Muscle layer of duodenum (tissue), 2 donors: Measurements from ENCODE around the gene GNG14.
A peak's percentile ranks its signal among the peaks of the same experiment; 100 is the strongest.

Experiments used
- H3K27ac ChIP-seq: one replicate; pipeline ENCODE4 v1.7.0; 2013; ENCODE audit warnings: mild to moderate bottlenecking, low read length
- H3K27me3 ChIP-seq: one replicate; pipeline ENCODE4 v1.7.0; 2013; ENCODE audit warnings: low read depth, mild to moderate bottlenecking, control low read depth, low read length
- H3K36me3 ChIP-seq, 2 donors: one replicate each; pipeline ENCODE4 v1.7.0; 2013; ENCODE audit warnings: low read length in 2 of 2, control low read depth in 1 of 2, mild to moderate bottlenecking in 1 of 2; ENCODE audit not compliant: insufficient read depth in 2 of 2, control insufficient read depth in 1 of 2
- H3K4me1 ChIP-seq, 2 donors: one replicate each; pipeline ENCODE4 v1.7.0; 2013; ENCODE audit warnings: low read length in 2 of 2, mild to moderate bottlenecking in 2 of 2, control low read depth in 1 of 2, moderate library complexity in 1 of 2; ENCODE audit not compliant: insufficient read depth in 2 of 2, control insufficient read depth in 1 of 2
- H3K4me3 ChIP-seq, 2 donors: one replicate each; pipeline ENCODE4 v1.7.0; 2013; ENCODE audit warnings: low read length in 2 of 2, low read depth in 1 of 2, mild to moderate bottlenecking in 1 of 2
- H3K9me3 ChIP-seq, 2 donors: one replicate each; pipeline ENCODE4 v1.7.0; 2013; ENCODE audit warnings: low read length in 2 of 2, control low read depth in 1 of 2, mild to moderate bottlenecking in 1 of 2; ENCODE audit not compliant: control insufficient read depth in 1 of 2
- donor health status: healthy.

Gene GNG14

GRCh38 chr19:12727745-12728433 lies 40.1 kb downstream of the GNG14 start:
- peaks cover 15 to 42% of the 10 kb centered on the region in 2 donors for H3K36me3 ChIP-seq
- H3K27me3 ChIP-seq = no peaks in the 10 kb centered on the region
- no peak overlapping the region for H3K4me3 ChIP-seq
- H3K9me3 ChIP-seq = no peaks in the 10 kb centered on the region
- H3K27ac ChIP-seq = no peak overlapping the region
- H3K4me1 ChIP-seq = peaks cover 3 to 30% of the 10 kb centered on the region in 2 donors

GRCh38 chr19:12730064-12730463 lies 42.3 kb downstream of the GNG14 start:
- Histone ChIP-seq H3K36me3 (peaks cover 15 to 46% of the 10 kb centered on the region in 2 donors), H3K9me3 (no peaks in the 10 kb centered on the region)

GRCh38 chr19:12731337-12731736 lies 43.5 kb downstream of the GNG14 start:
- H3K36me3 ChIP-seq = peaks cover 15 to 46% of the 10 kb centered on the region in 2 donors
- peaks cover 8 to 30% of the 10 kb centered on the region in 2 donors for H3K4me1 ChIP-seq
- no peaks in the 10 kb centered on the region for H3K27me3 ChIP-seq
- H3K4me3 ChIP-seq = no peak overlapping the region
- H3K27ac ChIP-seq = no peak overlapping the region
- no peaks in the 10 kb centered on the region for H3K9me3 ChIP-seq

More at GRCh38 chr19:12730064-12730463, 42.3 kb downstream of the GNG14 start:
- H3K4me3 ChIP-seq = no peak overlapping the region
- H3K4me1 ChIP-seq = peaks cover 8 to 27% of the 10 kb centered on the region in 2 donors
- no peak overlapping the region for H3K27ac ChIP-seq
- no peaks in the 10 kb centered on the region for H3K27me3 ChIP-seq

GRCh38 chr19:12733369-12734214 lies 45.8 kb downstream of the GNG14 start:
- peaks cover 15 to 40% of the 10 kb centered on the region in 2 donors for H3K36me3 ChIP-seq
- peak overlapping the region; percentile 80 for H3K27ac ChIP-seq
- H3K4me3 ChIP-seq = peak overlapping the region; percentile 93 to 95
- peaks cover 15 to 44% of the 10 kb centered on the region in 2 donors for H3K4me1 ChIP-seq
- no peaks in the 10 kb centered on the region for H3K27me3 ChIP-seq
- no peaks in the 10 kb centered on the region for H3K9me3 ChIP-seq

GRCh38 chr19:12736995-12737834 lies 49.4 kb downstream of the GNG14 start, which contains the start of gene GET3:
TSS of gene GET3 (plus strand) at chr19:12737497. CDS start at chr19:12737506, 9 bp downstream.
- Histone ChIP-seq H3K4me3 (peak within 1 kb of the TSS; percentile 88 to 98), H3K27ac (peak within 1 kb of the TSS; percentile 97), H3K9me3 (no peaks in the 10 kb centered on the region), H3K36me3 (peaks cover 0 to 23% of the 10 kb centered on the region in 2 donors), H3K27me3 (no peaks in the 10 kb centered on the region), H3K4me1 (peaks cover 15 to 36% of the 10 kb centered on the region in 2 donors)

GRCh38 chr19:12737835-12738351 lies 50.1 kb downstream of the GNG14 start:
- Histone ChIP-seq H3K4me3 (peak overlapping the region; percentile 88 to 98), H3K9me3 (no peaks in the 10 kb centered on the region), H3K36me3 (peaks cover 0 to 24% of the 10 kb centered on the region in 2 donors), H3K27ac (no peak overlapping the region), H3K27me3 (no peaks in the 10 kb centered on the region), H3K4me1 (peaks cover 15 to 29% of the 10 kb centered on the region in 2 donors)
